Neural crest cell (in vitro differentiated cells): ENCODE data around the gene SAFB. TPM values are rescaled to one million over a fixed set of nuclear protein-coding genes. Genes with fewer than 3 reads are reported as not detected.

Experiments used
- DNase-seq: peaks from one replicate; pipeline ENCODE4 v3.0.0; 2021; ENCODE audit warnings: low read depth, mixed read lengths, low spot score
- H3K27ac Mint-ChIP-seq: one replicate; pipeline ENCODE4 v1.8.0; 2021; ENCODE audit warnings: mild to moderate bottlenecking, mixed read lengths; ENCODE audit not compliant: unreplicated experiment
- H3K27me3 Mint-ChIP-seq: 2 replicates; pipeline ENCODE4 v1.8.0; 2021; ENCODE audit warnings: low read depth, mild to moderate bottlenecking, mixed read lengths
- H3K36me3 Mint-ChIP-seq: 2 replicates; pipeline ENCODE4 v1.8.0; 2021; ENCODE audit warnings: low read depth, mild to moderate bottlenecking, mixed read lengths
- H3K4me1 Mint-ChIP-seq: 2 replicates; pipeline ENCODE4 v1.8.0; 2021; ENCODE audit warnings: mixed read lengths
- H3K4me3 Mint-ChIP-seq: one replicate; pipeline ENCODE4 v1.8.0; 2021; ENCODE audit warnings: mild to moderate bottlenecking, mixed read lengths
- H3K9me3 Mint-ChIP-seq: 2 replicates; pipeline ENCODE4 v1.8.0; 2021; ENCODE audit warnings: mixed read lengths
- total RNA-seq: library from RNA; stranded (reverse); gene quantifications from 2 replicates; pipeline ENCODE4 v1.2.1, GENCODE V29; 2021
- TF ChIP-seq, protein P1 (sequence below): fragments of 200-600 bp; sonication (generic); conservative IDR thresholded peaks from 2 replicates; pipeline ENCODE4 v1.5.0; 2021; ENCODE audit warnings: antibody characterized with exemption, mild to moderate bottlenecking

The SAFB gene
- total RNA-seq, 1 donor from 2014 or later = 176 TPM

DNA sequence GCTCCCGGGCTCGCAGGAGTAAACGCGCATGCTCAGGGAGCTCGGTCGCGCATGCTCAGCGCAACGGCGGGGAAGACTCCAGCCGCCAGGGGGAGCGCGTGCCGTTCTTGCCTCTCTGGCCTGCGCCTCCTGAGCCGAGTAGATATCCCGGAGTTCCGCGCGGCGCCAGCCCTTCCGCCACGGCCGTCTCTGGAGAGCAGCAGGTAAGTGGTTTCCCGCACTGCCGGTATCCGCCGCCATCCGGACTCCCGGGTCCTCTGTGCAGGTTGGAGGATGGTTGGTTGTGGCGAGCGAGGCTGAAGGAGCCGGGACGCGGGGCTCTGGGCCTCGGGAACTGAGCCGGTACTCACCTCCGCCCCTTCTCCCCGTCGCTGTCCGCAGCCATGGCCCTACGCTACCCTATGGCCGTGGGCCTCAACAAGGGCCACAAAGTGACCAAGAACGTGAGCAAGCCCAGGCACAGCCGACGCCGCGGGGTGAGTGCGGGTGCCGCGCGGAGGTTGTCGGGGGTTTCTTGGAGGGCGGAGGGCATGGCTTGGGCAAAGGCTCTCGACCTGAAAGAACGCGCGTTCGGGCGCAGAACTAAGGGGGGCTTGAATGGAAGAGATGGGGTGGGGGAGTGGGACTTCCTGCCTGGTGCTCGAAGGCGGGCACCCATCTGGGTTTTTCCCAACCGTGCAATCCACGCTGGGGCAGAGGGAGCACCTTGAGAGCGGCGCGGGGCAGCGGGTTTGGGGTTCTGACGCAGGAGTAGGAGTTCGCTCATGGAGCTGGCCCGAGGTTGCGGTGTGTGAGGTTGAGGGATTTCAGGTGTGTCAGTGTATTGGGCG, 67.5 kb downstream of the SAFB start, which contains the start of gene RPL36:
TSS of gene RPL36 (plus strand) at position 171 of the 830 bp plus-strand sequence. CDS start at position 384, 213 bp downstream.
- Mint-ChIP-seq H3K4me3 (peak within 1 kb of the TSS; percentile 99), H3K36me3 (peaks cover 18% of the 10 kb centered on the region), H3K27me3 (peaks cover 20% of the 10 kb centered on the region), H3K27ac (peak within 1 kb of the TSS; percentile 99), H3K4me1 (peaks cover 26% of the 10 kb centered on the region), H3K9me3 (peaks cover 2% of the 10 kb centered on the region)
- DNase-seq = peak; percentile 100
- TF ChIP-seq, protein P1, sequence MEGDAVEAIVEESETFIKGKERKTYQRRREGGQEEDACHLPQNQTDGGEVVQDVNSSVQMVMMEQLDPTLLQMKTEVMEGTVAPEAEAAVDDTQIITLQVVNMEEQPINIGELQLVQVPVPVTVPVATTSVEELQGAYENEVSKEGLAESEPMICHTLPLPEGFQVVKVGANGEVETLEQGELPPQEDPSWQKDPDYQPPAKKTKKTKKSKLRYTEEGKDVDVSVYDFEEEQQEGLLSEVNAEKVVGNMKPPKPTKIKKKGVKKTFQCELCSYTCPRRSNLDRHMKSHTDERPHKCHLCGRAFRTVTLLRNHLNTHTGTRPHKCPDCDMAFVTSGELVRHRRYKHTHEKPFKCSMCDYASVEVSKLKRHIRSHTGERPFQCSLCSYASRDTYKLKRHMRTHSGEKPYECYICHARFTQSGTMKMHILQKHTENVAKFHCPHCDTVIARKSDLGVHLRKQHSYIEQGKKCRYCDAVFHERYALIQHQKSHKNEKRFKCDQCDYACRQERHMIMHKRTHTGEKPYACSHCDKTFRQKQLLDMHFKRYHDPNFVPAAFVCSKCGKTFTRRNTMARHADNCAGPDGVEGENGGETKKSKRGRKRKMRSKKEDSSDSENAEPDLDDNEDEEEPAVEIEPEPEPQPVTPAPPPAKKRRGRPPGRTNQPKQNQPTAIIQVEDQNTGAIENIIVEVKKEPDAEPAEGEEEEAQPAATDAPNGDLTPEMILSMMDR = peak; percentile 98

DNA sequence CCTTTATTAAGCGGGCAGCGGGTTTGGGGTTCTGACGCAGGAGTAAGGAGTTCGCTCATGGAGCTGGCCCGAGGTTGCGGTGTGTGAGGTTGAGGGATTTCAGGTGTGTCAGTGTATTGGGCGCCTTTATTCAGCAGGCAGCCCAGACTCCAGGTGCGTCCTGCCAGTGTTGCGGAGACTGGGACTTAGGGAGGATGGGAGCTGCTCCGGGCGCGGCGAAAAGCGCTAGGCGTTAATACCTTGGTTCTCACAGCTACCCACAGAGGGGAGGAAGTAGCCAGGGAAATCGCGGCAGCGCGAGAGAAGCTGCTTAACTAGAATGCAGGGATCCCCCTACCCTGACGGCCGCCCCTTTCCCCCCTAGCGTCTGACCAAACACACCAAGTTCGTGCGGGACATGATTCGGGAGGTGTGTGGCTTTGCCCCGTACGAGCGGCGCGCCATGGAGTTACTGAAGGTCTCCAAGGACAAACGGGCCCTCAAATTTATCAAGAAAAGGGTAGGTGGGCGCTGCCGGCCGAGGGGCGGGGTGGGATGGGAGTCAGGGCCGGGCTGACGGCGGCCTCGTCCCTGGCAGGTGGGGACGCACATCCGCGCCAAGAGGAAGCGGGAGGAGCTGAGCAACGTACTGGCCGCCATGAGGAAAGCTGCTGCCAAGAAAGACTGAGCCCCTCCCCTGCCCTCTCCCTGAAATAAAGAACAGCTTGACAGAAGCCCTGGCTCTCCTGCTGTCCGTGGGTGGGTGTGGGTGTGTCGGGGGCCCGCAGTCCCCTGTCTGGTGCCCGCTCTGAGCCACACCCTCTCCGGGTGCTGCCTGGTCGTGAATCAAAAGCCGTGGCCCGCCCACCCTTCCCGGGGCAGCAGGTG, 68.3 kb downstream of the SAFB start:
- Mint-ChIP-seq H3K9me3 (peaks cover 2% of the 10 kb centered on the region), H3K27me3 (peaks cover 20% of the 10 kb centered on the region), H3K4me3 (peak overlapping the region; percentile 99), H3K4me1 (peaks cover 26% of the 10 kb centered on the region), H3K27ac (peak overlapping the region; percentile 99), H3K36me3 (peaks cover 18% of the 10 kb centered on the region)
- DNase-seq = no peak
- TF ChIP-seq, protein P1 = no peak

DNA sequence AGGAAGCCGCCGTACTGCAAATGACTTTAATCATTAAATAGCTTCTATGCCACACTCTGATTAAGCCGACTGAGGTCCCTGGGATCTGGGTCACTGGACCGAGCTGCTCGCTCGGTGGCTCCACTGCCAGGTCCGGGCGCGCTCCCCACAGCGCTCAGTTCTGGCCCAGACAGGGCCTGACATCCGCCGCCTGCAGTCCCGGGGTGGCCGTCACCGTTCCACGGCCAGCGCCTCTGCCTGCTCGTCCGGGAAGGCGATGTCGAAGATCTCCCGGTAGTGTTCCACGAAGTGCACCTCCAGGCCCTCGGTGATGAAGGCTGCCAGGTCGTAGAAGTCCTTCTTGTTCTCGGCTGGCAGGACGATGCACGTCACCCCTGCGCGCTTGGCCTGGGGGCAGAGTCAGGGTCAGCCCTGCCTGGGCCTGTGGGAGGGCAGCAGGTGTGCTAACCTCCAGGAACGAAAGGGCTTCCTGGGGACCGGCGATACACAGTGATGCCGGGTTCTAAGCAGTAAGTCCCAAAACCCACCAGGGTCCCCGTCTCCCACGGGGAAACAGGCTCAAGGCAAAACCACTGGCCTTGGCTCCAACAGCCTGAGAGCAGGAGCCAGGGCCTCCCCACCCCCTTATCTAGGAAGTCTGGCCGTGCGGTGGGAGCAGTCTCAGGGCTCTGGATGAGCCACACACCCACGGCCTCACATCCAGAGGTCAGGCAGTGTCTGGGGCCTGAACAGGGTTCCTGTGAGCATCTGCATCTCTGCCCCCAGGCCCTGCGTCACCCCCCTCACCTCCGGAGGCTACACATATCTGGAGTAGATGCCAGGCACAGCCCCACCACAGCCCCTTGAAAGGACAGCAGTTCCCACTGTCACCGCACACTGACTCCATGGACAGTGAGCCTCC, 69.2 kb downstream of the SAFB start:
- H3K27ac Mint-ChIP-seq = peak overlapping the region; percentile 71
- H3K36me3 Mint-ChIP-seq = peaks cover 18% of the 10 kb centered on the region
- H3K27me3 Mint-ChIP-seq = peaks cover 25% of the 10 kb centered on the region
- DNase-seq = no peak
- peaks cover 22% of the 10 kb centered on the region for H3K4me1 Mint-ChIP-seq
- TF ChIP-seq, protein P1 = no peak
- H3K4me3 Mint-ChIP-seq = peak overlapping the region; percentile 99
- H3K9me3 Mint-ChIP-seq = peaks cover 2% of the 10 kb centered on the region

GRCh38 chr19:5692723-5693194, 69.9 kb downstream of the SAFB start:
- Mint-ChIP-seq H3K9me3 (peaks cover 2% of the 10 kb centered on the region), H3K4me1 (peaks cover 22% of the 10 kb centered on the region), H3K4me3 (peak overlapping the region; percentile 99), H3K27me3 (peaks cover 25% of the 10 kb centered on the region), H3K36me3 (peaks cover 18% of the 10 kb centered on the region), H3K27ac (peak overlapping the region; percentile 6)
- TF ChIP-seq, protein P1 = no peak
- DNase-seq = no peak
